ENCODE results near the gene PBX1.

The PBX1 gene

GRCh38 chr1:164765992-164766720 is 207.2 kb downstream of the PBX1 start:
- DNase-seq, result no peak

GRCh38 chr1:164767752-164768402 is 208.9 kb downstream of the PBX1 start:
- peak; percentile 81 for DNase-seq

- no peak for DNase-seq
Observed at GRCh38 chr1:164768619-164769018, 209.6 kb downstream of the PBX1 start.

- DNase-seq, result no peak
Observed at GRCh38 chr1:164769486-164770130, 210.6 kb downstream of the PBX1 start.

GRCh38 chr1:164770131-164770529 is 211.1 kb downstream of the PBX1 start:
- no peak for DNase-seq

- no peak for DNase-seq
Observed at GRCh38 chr1:164771041-164771618, 212.1 kb downstream of the PBX1 start.

- DNase-seq, result no peak
Observed at GRCh38 chr1:164771619-164772361, 212.8 kb downstream of the PBX1 start.

GRCh38 chr1:164772635-164773034 is 213.7 kb downstream of the PBX1 start:
- DNase-seq, result no peak

- no peak for DNase-seq
Observed at GRCh38 chr1:164773102-164773501, 214.1 kb downstream of the PBX1 start.

- peak; percentile 17 for DNase-seq
Observed at GRCh38 chr1:164774413-164774812, 215.4 kb downstream of the PBX1 start.

GRCh38 chr1:164774819-164775654 is 216.1 kb downstream of the PBX1 start:
- DNase-seq, result no peak

GRCh38 chr1:164777518-164777917 is 218.5 kb downstream of the PBX1 start:
- no peak for DNase-seq

- DNase-seq, result no peak
Observed at GRCh38 chr1:164779376-164779775, 220.4 kb downstream of the PBX1 start.

- no peak for DNase-seq
Observed at GRCh38 chr1:164780111-164780812, 221.3 kb downstream of the PBX1 start.

- no peak for DNase-seq
Observed at GRCh38 chr1:164780863-164781262, 221.9 kb downstream of the PBX1 start.

GRCh38 chr1:164781972-164782371 is 223.0 kb downstream of the PBX1 start:
- DNase-seq, result no peak

GRCh38 chr1:164783778-164784555 is 225.0 kb downstream of the PBX1 start:
- DNase-seq, result peak; percentile 37

GRCh38 chr1:164784960-164785359 is 226.0 kb downstream of the PBX1 start:
- DNase-seq, result no peak

GRCh38 chr1:164785841-164786534 is 227.0 kb downstream of the PBX1 start:
- DNase-seq, result no peak
